Neural cell (in vitro differentiated cells): ENCODE results near the gene PIP4K2A. TPM values are rescaled to one million over a fixed set of nuclear protein-coding genes. Genes with fewer than 3 reads are reported as not detected.
"Not testable (repeated sequence)": the region's sequence is repeated elsewhere in the genome, so short reads cannot be mapped to it uniquely, and the experiment has no call there.

Experiments used
- H2AFZ ChIP-seq: fragments of 200-600, 300-800 bp; sonication (generic), shearing (Covaris generic); 2 replicates; pipeline ENCODE4 v1.6.0; 2014; ENCODE audit warnings: low read depth, mild to moderate bottlenecking, antibody characterized with exemption, low read length, moderate library complexity
- H3F3A ChIP-seq: fragments of 200-600 bp; shearing (Covaris generic); 2 replicates; pipeline ENCODE4 v1.6.1; 2016; ENCODE audit warnings: mild to moderate bottlenecking, moderate library complexity, mixed read lengths, antibody characterized with exemption, low read length; ENCODE audit not compliant: insufficient read depth, poor library complexity, severe bottlenecking
- H3K27ac ChIP-seq: fragments of 200-600, 300-800 bp; sonication (generic), shearing (Covaris generic); 2 replicates; pipeline ENCODE4 v1.5.1; 2014; ENCODE audit warnings: mild to moderate bottlenecking, low read length, moderate library complexity
- H3K27me3 ChIP-seq: fragments of 300-800, 200-600 bp; sonication (generic), shearing (Covaris generic); 2 replicates; pipeline ENCODE4 v1.6.0; 2014; ENCODE audit warnings: mild to moderate bottlenecking, low read depth, low read length, moderate library complexity; ENCODE audit not compliant: insufficient read depth
- H3K36me3 ChIP-seq: fragments of 300-800, 200-600 bp; sonication (generic), shearing (Covaris generic); 2 replicates; pipeline ENCODE4 v1.5.1; 2014; ENCODE audit warnings: mild to moderate bottlenecking, antibody characterized with exemption, low read length, moderate library complexity; ENCODE audit not compliant: insufficient read depth
- H3K4me2 ChIP-seq: fragments of 300-800, 200-600 bp; sonication (generic), shearing (Covaris generic); 2 replicates; pipeline ENCODE4 v1.6.0; 2014; ENCODE audit warnings: mild to moderate bottlenecking, low read length
- H3K4me3 ChIP-seq: fragments of 300-800, 200-600 bp; sonication (generic), shearing (Covaris generic); 2 replicates; pipeline ENCODE4 v1.5.1; 2014; ENCODE audit warnings: mild to moderate bottlenecking, low read length, moderate library complexity
- H3K79me2 ChIP-seq: fragments of 200-600 bp; shearing (Covaris generic); replicated peaks from 2 replicates; pipeline ENCODE4 v1.6.0; 2014; ENCODE audit warnings: mild to moderate bottlenecking, low read length, moderate library complexity; ENCODE audit not compliant: insufficient read depth
- H3K9ac ChIP-seq: fragments of 300-800, 200-600 bp; sonication (generic), shearing (Covaris generic); 2 replicates; pipeline ENCODE4 v1.6.1; 2016; ENCODE audit warnings: mild to moderate bottlenecking, low read length, mixed read lengths
- H3K9me2 ChIP-seq: fragments of 200-600 bp; shearing (Covaris generic); 2 replicates; pipeline ENCODE4 v1.6.1; 2016; ENCODE audit warnings: mild to moderate bottlenecking, low read length, mixed read lengths; ENCODE audit not compliant: insufficient read depth
- H3K9me3 ChIP-seq: fragments of 200-600, 300-800 bp; sonication (generic), shearing (Covaris generic); 2 replicates; pipeline ENCODE4 v1.6.1; 2016; ENCODE audit warnings: mild to moderate bottlenecking, mixed run types, low read length, moderate library complexity, mixed read lengths
- H4K20me1 ChIP-seq: fragments of 200-600 bp; shearing (Covaris generic); 2 replicates; pipeline ENCODE4 v1.6.1; 2016; ENCODE audit warnings: mild to moderate bottlenecking, mixed run types; ENCODE audit not compliant: insufficient read depth
- CTCF ChIP-seq: fragments of 450-650 bp; IDR thresholded peaks from 2 replicates; pipeline ENCODE4 v1.5.1; 2014; ENCODE audit warnings: antibody characterized with exemption, mild to moderate bottlenecking, moderate library complexity; ENCODE audit not compliant: poor library complexity, severe bottlenecking
- EP300 ChIP-seq: fragments of 450-650 bp; conservative IDR thresholded peaks from 2 replicates; pipeline ENCODE4 v1.6.1; 2014; ENCODE audit warnings: antibody characterized with exemption, mild to moderate bottlenecking, moderate library complexity; ENCODE audit not compliant: poor library complexity, severe bottlenecking
- EZH2 ChIP-seq: fragments of 200-600, 300-800 bp; shearing (Covaris generic), sonication (generic); IDR thresholded peaks from 2 replicates; pipeline ENCODE4 v1.6.1; 2014; ENCODE audit warnings: antibody characterized with exemption, low read length, borderline replicate concordance, mild to moderate bottlenecking; ENCODE audit not compliant: insufficient read depth, poor library complexity, severe bottlenecking
- MXI1 ChIP-seq: fragments of 450-650 bp; conservative IDR thresholded peaks from 2 replicates; pipeline ENCODE4 v1.6.1; 2014; ENCODE audit warnings: antibody characterized with exemption, mild to moderate bottlenecking; ENCODE audit not compliant: poor library complexity, severe bottlenecking
- POLR2AphosphoS5 ChIP-seq: IDR thresholded peaks from 2 replicates; pipeline ENCODE4 v1.6.1; 2012
- RAD21 ChIP-seq: fragments of 450-650 bp; conservative IDR thresholded peaks from 2 replicates; pipeline ENCODE4 v1.6.1; 2014; ENCODE audit warnings: antibody characterized with exemption, mild to moderate bottlenecking, moderate library complexity
- REST ChIP-seq: IDR thresholded peaks from 2 replicates; pipeline ENCODE4 v1.6.1; 2012; ENCODE audit warnings: borderline replicate concordance
- SMC3 ChIP-seq: fragments of 450-650 bp; conservative IDR thresholded peaks from 2 replicates; pipeline ENCODE4 v1.6.1; 2014; ENCODE audit warnings: antibody characterized with exemption, mild to moderate bottlenecking, moderate library complexity; ENCODE audit not compliant: poor library complexity
- TAF1 ChIP-seq: IDR thresholded peaks from 2 replicates; pipeline ENCODE4 v1.6.1; 2012; ENCODE audit warnings: low read depth
- polyA plus RNA-seq: library from polyadenylated mRNA; depleted of rRNA; stranded (reverse); fragments of >200 nt; gene quantifications from 2 replicates; pipeline ENCODE4 v1.2.3, GENCODE V29; 2014

The PIP4K2A gene
- polyA plus RNA-seq, 1 donor from 2014 or later, result 12.6 TPM

- H3K27ac ChIP-seq, H3K36me3 ChIP-seq, H3F3A ChIP-seq, H3K4me3 ChIP-seq, H2AFZ ChIP-seq, H3K9me3 ChIP-seq, H3K79me2 ChIP-seq, H4K20me1 ChIP-seq, H3K9ac ChIP-seq, H3K4me2 ChIP-seq, H3K9me2 ChIP-seq, H3K27me3 ChIP-seq: not testable (repeated sequence)
Measured at GRCh38 chr10:22520645-22521044, 193.7 kb downstream of the PIP4K2A start.

DNA sequence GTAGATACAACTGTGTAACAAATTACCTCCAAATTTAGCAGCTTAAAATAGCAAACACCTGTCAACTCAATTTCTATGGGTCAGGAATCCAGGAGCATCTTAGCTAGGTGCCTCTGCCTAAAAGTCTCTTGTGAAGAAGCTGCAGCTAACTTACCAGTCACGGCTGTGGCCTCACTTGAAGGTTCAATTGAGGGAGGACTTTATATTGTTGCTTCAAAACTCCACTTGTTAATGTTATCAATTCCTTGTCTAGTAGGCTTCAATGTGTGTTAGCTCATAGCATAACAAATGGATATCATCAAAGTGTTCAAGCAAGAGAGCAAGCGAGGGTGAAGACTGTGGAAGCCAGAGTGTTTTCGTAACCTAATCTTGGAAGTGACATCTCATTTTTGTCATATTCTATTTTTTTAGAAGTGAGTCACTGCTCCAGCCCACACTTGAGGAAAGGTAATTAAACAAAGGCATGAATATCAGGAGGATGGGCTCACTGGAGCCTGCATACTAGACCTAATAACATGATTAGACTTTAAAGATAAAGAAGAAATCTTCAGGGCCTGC, 196.1 kb downstream of the PIP4K2A start:
- no peak overlapping the region for H3K9ac ChIP-seq
- no peak overlapping the region for H3K4me3 ChIP-seq
- H4K20me1 ChIP-seq, result no peaks in the 10 kb centered on the region
- no peak overlapping the region for H3K27ac ChIP-seq
- H3F3A ChIP-seq, result no peaks in the 10 kb centered on the region
- H3K27me3 ChIP-seq, result no peaks in the 10 kb centered on the region
- H3K9me2 ChIP-seq, result no peaks in the 10 kb centered on the region
- TF ChIP-seq POLR2AphosphoS5, result no peak
- TF ChIP-seq RAD21, result no peak
- TF ChIP-seq EP300, result no peak
- no peak for TF ChIP-seq TAF1
- TF ChIP-seq SMC3, result no peak
- no peak for TF ChIP-seq EZH2
- TF ChIP-seq MXI1, result no peak
- TF ChIP-seq REST, result no peak
- no peak for TF ChIP-seq CTCF
- H2AFZ ChIP-seq, result no peak overlapping the region
- H3K36me3 ChIP-seq, result no peaks in the 10 kb centered on the region
- no peaks in the 10 kb centered on the region for H3K79me2 ChIP-seq
- no peak overlapping the region for H3K4me2 ChIP-seq
- no peaks in the 10 kb centered on the region for H3K9me3 ChIP-seq

GRCh38 chr10:22515009-22515408, 199.4 kb downstream of the PIP4K2A start:
- H3K9me2 ChIP-seq, result no peaks in the 10 kb centered on the region
- no peak for TF ChIP-seq TAF1
- no peak for TF ChIP-seq EZH2
- no peak for TF ChIP-seq RAD21
- no peak for TF ChIP-seq POLR2AphosphoS5
- no peak for TF ChIP-seq REST
- no peak for TF ChIP-seq SMC3
- no peak for TF ChIP-seq MXI1
- TF ChIP-seq EP300, result no peak
- no peak for TF ChIP-seq CTCF
- H3K4me2 ChIP-seq, result no peak overlapping the region
- no peak overlapping the region for H3K9ac ChIP-seq
- H2AFZ ChIP-seq, result no peak overlapping the region
- H3K4me3 ChIP-seq, result no peak overlapping the region
- H3K36me3 ChIP-seq, result no peaks in the 10 kb centered on the region
- no peaks in the 10 kb centered on the region for H3K27me3 ChIP-seq
- H3K27ac ChIP-seq, result no peak overlapping the region
- no peaks in the 10 kb centered on the region for H3K9me3 ChIP-seq
- no peaks in the 10 kb centered on the region for H3F3A ChIP-seq
- H3K79me2 ChIP-seq, result no peaks in the 10 kb centered on the region
- H4K20me1 ChIP-seq, result no peaks in the 10 kb centered on the region
